CD4-positive, CD25-positive, alpha-beta regulatory T cell (primary cell): Measurements from ENCODE around the gene FAM149B1. TPM values are rescaled to one million over a fixed set of nuclear protein-coding genes. Genes with fewer than 3 reads are reported as not detected.
A peak's percentile ranks its signal among the peaks of the same experiment; 100 is the strongest.

Experiments used
- ATAC-seq, 2 donors: fragments of 150-1000 bp; cut with Tn5 transposase; one replicate each; pipeline ENCODE4 v1.10.0; 2021; ENCODE audit warnings: low read depth in 2 of 2, moderate number of reproducible peaks in 2 of 2, moderate library complexity in 1 of 2
- DNase-seq, 3 donors: peaks; one replicate each; pipeline versions ENCODE4 v3.0.0 to v3.0.0-alpha.2; 2012 to 2022; ENCODE audit warnings: mixed read lengths in 1 of 3
- H3K27ac ChIP-seq: one replicate; pipeline ENCODE4 v1.7.0; 2013; ENCODE audit warnings: mild to moderate bottlenecking, low read length; ENCODE audit not compliant: insufficient read depth, poor library complexity, severe bottlenecking
- H3K27me3 ChIP-seq: one replicate; pipeline ENCODE4 v1.7.0; 2013; ENCODE audit warnings: low read length; ENCODE audit not compliant: control insufficient read depth, insufficient read depth
- H3K36me3 ChIP-seq: one replicate; pipeline ENCODE4 v1.7.0; 2013; ENCODE audit warnings: mild to moderate bottlenecking, low read length, moderate library complexity; ENCODE audit not compliant: control insufficient read depth, insufficient read depth
- H3K4me1 ChIP-seq: 2 replicates; pipeline ENCODE4 v1.7.0; 2013; ENCODE audit warnings: mild to moderate bottlenecking, low read length; ENCODE audit not compliant: insufficient read depth, control insufficient read depth, poor library complexity, severe bottlenecking
- H3K4me3 ChIP-seq: one replicate; pipeline ENCODE4 v1.7.0; 2013; ENCODE audit warnings: low read depth, mild to moderate bottlenecking, low read length, moderate library complexity
- H3K9me3 ChIP-seq, 2 experiments: 1 replicate in 1 of 2; 2 replicates in 1 of 2; pipeline ENCODE4 v1.7.0; 2013; ENCODE audit warnings: low read length in 2 of 2, mild to moderate bottlenecking in 1 of 2, moderate library complexity in 1 of 2; ENCODE audit not compliant: control insufficient read depth in 2 of 2
- H3K27ac Mint-ChIP-seq, 3 donors: one replicate each; pipeline ENCODE4 v1.8.0; 2020 to 2022; ENCODE audit warnings: mild to moderate bottlenecking in 3 of 3, mixed read lengths in 3 of 3, moderate library complexity in 2 of 3
- H3K27me3 Mint-ChIP-seq: one replicate; pipeline ENCODE4 v1.8.0; 2022; ENCODE audit warnings: mild to moderate bottlenecking, mixed read lengths
- H3K36me3 Mint-ChIP-seq: one replicate; pipeline ENCODE4 v1.8.0; 2020; ENCODE audit warnings: mixed read lengths
- H3K4me1 Mint-ChIP-seq, 4 donors: one replicate each; pipeline ENCODE4 v1.8.0; 2020 to 2022; ENCODE audit warnings: mixed read lengths in 4 of 4, mild to moderate bottlenecking in 1 of 4
- H3K4me3 Mint-ChIP-seq, 4 donors: one replicate each; pipeline ENCODE4 v1.8.0; 2020 to 2022; ENCODE audit warnings: mild to moderate bottlenecking in 4 of 4, mixed read lengths in 4 of 4, moderate library complexity in 3 of 4
- H3K9me3 Mint-ChIP-seq, 7 donors: one replicate each; pipeline ENCODE4 v1.8.0; 2020 to 2022; ENCODE audit warnings: mixed read lengths in 7 of 7, mild to moderate bottlenecking in 3 of 7, moderate library complexity in 2 of 7
- polyA plus RNA-seq, 4 donors: library from polyadenylated mRNA; unstranded; fragments of 300-500 nt; fragmentation: Illumina TruSeq; gene quantifications; one replicate each; pipeline ENCODE4 v1.2.3, GENCODE V29; 2021
- total RNA-seq: library from RNA; stranded (reverse); gene quantifications from one replicate; pipeline ENCODE4 v1.2.3, GENCODE V29; 2022

Gene FAM149B1
- total and polyA plus RNA-seq, 5 donors from 2014 or later, result 4.9 to 10.1 (median 5.2) TPM

GRCh38 chr10:73218431-73219191, 50.7 kb downstream of the FAM149B1 start:
- H3K27ac ChIP-seq, result no peak overlapping the region
- Mint-ChIP-seq H3K9me3 (peaks cover 0 to 3% (median 0%) of the 10 kb centered on the region in 7 donors), H3K4me1 (peaks cover 0 to 18% (median 2%) of the 10 kb centered on the region in 4 donors), H3K27me3 (no peaks in the 10 kb centered on the region), H3K4me3 (no peak overlapping the region), H3K27ac (no peak overlapping the region), H3K36me3 (peaks cover 50% of the 10 kb centered on the region)
- H3K4me3 ChIP-seq, result no peak overlapping the region
- DNase-seq, result peak in 2 of 3 donors; percentile 3 to 41
- H3K9me3 ChIP-seq, result no peaks in the 10 kb centered on the region
- ATAC-seq, result no peak
- no peaks in the 10 kb centered on the region for H3K4me1 ChIP-seq
- H3K36me3 ChIP-seq, result peaks cover 17% of the 10 kb centered on the region
- H3K27me3 ChIP-seq, result no peaks in the 10 kb centered on the region

- Histone ChIP-seq H3K4me3 (no peak overlapping the region), H3K36me3 (peaks cover 17% of the 10 kb centered on the region), H3K27ac (no peak overlapping the region), H3K9me3 (no peaks in the 10 kb centered on the region), H3K27me3 (no peaks in the 10 kb centered on the region), H3K4me1 (no peaks in the 10 kb centered on the region)
- H3K27me3 Mint-ChIP-seq, result no peaks in the 10 kb centered on the region
- ATAC-seq, result no peak
- peaks cover 0 to 18% (median 2%) of the 10 kb centered on the region in 4 donors for H3K4me1 Mint-ChIP-seq
- no peak for DNase-seq
- H3K4me3 Mint-ChIP-seq, result no peak overlapping the region
- H3K9me3 Mint-ChIP-seq, result peaks cover 0 to 3% (median 0%) of the 10 kb centered on the region in 7 donors
- peaks cover 43% of the 10 kb centered on the region for H3K36me3 Mint-ChIP-seq
- no peak overlapping the region for H3K27ac Mint-ChIP-seq
Measured at GRCh38 chr10:73219384-73219783, 51.5 kb downstream of the FAM149B1 start.

- no peak for DNase-seq
- peaks cover 0 to 18% (median under 1%) of the 10 kb centered on the region in 4 donors for H3K4me1 Mint-ChIP-seq
- no peak overlapping the region for H3K27ac Mint-ChIP-seq
- Histone ChIP-seq H3K27me3 (no peaks in the 10 kb centered on the region), H3K9me3 (no peaks in the 10 kb centered on the region), H3K4me1 (no peaks in the 10 kb centered on the region), H3K4me3 (no peak overlapping the region), H3K27ac (no peak overlapping the region), H3K36me3 (peaks cover 17% of the 10 kb centered on the region)
- H3K36me3 Mint-ChIP-seq, result peaks cover 35% of the 10 kb centered on the region
- no peak for ATAC-seq
- H3K9me3 Mint-ChIP-seq, result peaks cover 0 to 3% (median 0%) of the 10 kb centered on the region in 7 donors
- H3K4me3 Mint-ChIP-seq, result no peak overlapping the region
- H3K27me3 Mint-ChIP-seq, result no peaks in the 10 kb centered on the region
Measured at GRCh38 chr10:73220989-73221388, 53.1 kb downstream of the FAM149B1 start.

GRCh38 chr10:73225518-73225917, 57.6 kb downstream of the FAM149B1 start:
- ATAC-seq (no peak), DNase-seq (no peak)
- Histone ChIP-seq H3K36me3 (peaks cover 5% of the 10 kb centered on the region), H3K4me1 (no peaks in the 10 kb centered on the region), H3K9me3 (no peaks in the 10 kb centered on the region), H3K27me3 (no peaks in the 10 kb centered on the region), H3K4me3 (no peak overlapping the region), H3K27ac (no peak overlapping the region)
- H3K9me3 Mint-ChIP-seq, result peaks cover 0 to 1% (median 0%) of the 10 kb centered on the region in 7 donors
- H3K27me3 Mint-ChIP-seq, result no peaks in the 10 kb centered on the region
- H3K4me3 Mint-ChIP-seq, result no peak overlapping the region
- no peak overlapping the region for H3K27ac Mint-ChIP-seq
- H3K4me1 Mint-ChIP-seq, result peaks cover 0 to 11% (median 0%) of the 10 kb centered on the region in 4 donors
- H3K36me3 Mint-ChIP-seq, result peaks cover 19% of the 10 kb centered on the region

- Histone ChIP-seq H3K27ac (no peak overlapping the region), H3K4me3 (no peak overlapping the region), H3K9me3 (no peaks in the 10 kb centered on the region), H3K27me3 (no peaks in the 10 kb centered on the region), H3K4me1 (no peaks in the 10 kb centered on the region), H3K36me3 (peaks cover 6% of the 10 kb centered on the region)
- H3K4me1 Mint-ChIP-seq, result peaks cover 0 to 10% (median 0%) of the 10 kb centered on the region in 4 donors
- no peak overlapping the region for H3K27ac Mint-ChIP-seq
- peaks cover 16% of the 10 kb centered on the region for H3K36me3 Mint-ChIP-seq
- H3K27me3 Mint-ChIP-seq, result no peaks in the 10 kb centered on the region
- H3K4me3 Mint-ChIP-seq, result no peak overlapping the region
- DNase-seq, result no peak
- no peaks in the 10 kb centered on the region for H3K9me3 Mint-ChIP-seq
- ATAC-seq, result no peak
Measured at GRCh38 chr10:73226663-73227062, 58.7 kb downstream of the FAM149B1 start.

GRCh38 chr10:73228247-73228646, 60.3 kb downstream of the FAM149B1 start:
- no peak for ATAC-seq
- DNase-seq, result no peak
- Histone ChIP-seq H3K4me1 (no peaks in the 10 kb centered on the region), H3K27me3 (no peaks in the 10 kb centered on the region), H3K27ac (no peak overlapping the region), H3K4me3 (no peak overlapping the region), H3K36me3 (peaks cover 13% of the 10 kb centered on the region), H3K9me3 (no peaks in the 10 kb centered on the region)
- Mint-ChIP-seq H3K4me3 (no peak overlapping the region), H3K4me1 (no peaks in the 10 kb centered on the region), H3K36me3 (peaks cover 16% of the 10 kb centered on the region), H3K27me3 (no peaks in the 10 kb centered on the region), H3K27ac (no peak overlapping the region), H3K9me3 (peaks cover 0 to 1% (median 0%) of the 10 kb centered on the region in 7 donors)

- peaks cover 23% of the 10 kb centered on the region for H3K36me3 ChIP-seq
- H3K36me3 Mint-ChIP-seq, result peaks cover 17% of the 10 kb centered on the region
- no peaks in the 10 kb centered on the region for H3K27me3 ChIP-seq
- no peaks in the 10 kb centered on the region for H3K27me3 Mint-ChIP-seq
- peaks cover 0 to 1% (median 0%) of the 10 kb centered on the region in 7 donors for H3K9me3 Mint-ChIP-seq
- H3K27ac Mint-ChIP-seq, result peak overlapping the region in 1 of 3 donors; percentile 27
- H3K9me3 ChIP-seq, result no peaks in the 10 kb centered on the region
- ATAC-seq (no peak), DNase-seq (no peak)
- H3K4me3 Mint-ChIP-seq, result no peak overlapping the region
- no peaks in the 10 kb centered on the region for H3K4me1 Mint-ChIP-seq
- H3K4me3 ChIP-seq, result no peak overlapping the region
- no peak overlapping the region for H3K27ac ChIP-seq
- H3K4me1 ChIP-seq, result no peaks in the 10 kb centered on the region
Measured at GRCh38 chr10:73229567-73229966, 61.6 kb downstream of the FAM149B1 start.

- H3K9me3 Mint-ChIP-seq, result peaks cover 0 to 1% (median 0%) of the 10 kb centered on the region in 7 donors
- peak overlapping the region in 2 of 3 donors; percentile 10 to 75 for H3K27ac Mint-ChIP-seq
- Histone ChIP-seq H3K27me3 (no peaks in the 10 kb centered on the region), H3K27ac (no peak overlapping the region), H3K36me3 (peaks cover 26% of the 10 kb centered on the region), H3K9me3 (no peaks in the 10 kb centered on the region), H3K4me1 (no peaks in the 10 kb centered on the region), H3K4me3 (no peak overlapping the region)
- H3K36me3 Mint-ChIP-seq, result peaks cover 16% of the 10 kb centered on the region
- H3K27me3 Mint-ChIP-seq, result no peaks in the 10 kb centered on the region
- H3K4me1 Mint-ChIP-seq, result no peaks in the 10 kb centered on the region
- no peak for ATAC-seq
- no peak overlapping the region for H3K4me3 Mint-ChIP-seq
- no peak for DNase-seq
Measured at GRCh38 chr10:73232887-73233286, 65.0 kb downstream of the FAM149B1 start.
